ENCODE measurements around the gene TRMT112.
A peak's percentile ranks its signal among the peaks of the same experiment; 100 is the strongest.

The TRMT112 gene

DNA sequence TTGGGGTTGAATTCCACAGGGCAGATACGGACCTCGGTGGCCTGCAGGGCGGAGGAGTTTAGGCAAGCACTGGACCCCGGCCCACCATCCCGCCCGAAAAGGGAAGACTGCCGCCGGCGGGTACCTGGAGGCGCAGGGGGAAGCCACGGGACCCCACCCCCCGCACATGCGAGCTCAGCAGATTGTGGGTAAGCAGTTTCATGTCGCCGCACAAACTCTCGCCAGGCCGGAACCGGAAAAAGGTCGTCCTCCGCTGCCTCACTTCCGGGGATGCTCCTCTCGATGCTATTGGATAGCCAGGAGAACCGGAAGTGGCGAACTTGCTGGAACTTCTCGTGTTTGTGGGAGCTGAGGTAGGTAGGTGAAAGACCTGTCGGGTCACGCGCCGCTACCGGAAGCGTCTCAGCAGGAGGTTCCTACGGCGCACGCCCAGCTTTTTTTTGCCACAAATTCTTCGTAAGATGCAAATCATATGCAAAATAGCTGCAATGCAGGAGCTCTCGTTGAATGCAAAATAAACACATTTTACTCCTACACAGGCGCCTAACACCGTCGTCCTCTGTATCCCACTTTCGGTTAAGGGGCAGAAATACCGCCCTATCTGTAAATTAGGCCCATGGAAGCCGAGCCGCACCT lies at the start of gene TRMT112:
Gene TRMT112 (minus strand): TSS at position 235 of the 636 bp plus-strand sequence. CDS start 33 bp downstream, at position 202.
- peak; percentile 99 for DNase-seq

DNA sequence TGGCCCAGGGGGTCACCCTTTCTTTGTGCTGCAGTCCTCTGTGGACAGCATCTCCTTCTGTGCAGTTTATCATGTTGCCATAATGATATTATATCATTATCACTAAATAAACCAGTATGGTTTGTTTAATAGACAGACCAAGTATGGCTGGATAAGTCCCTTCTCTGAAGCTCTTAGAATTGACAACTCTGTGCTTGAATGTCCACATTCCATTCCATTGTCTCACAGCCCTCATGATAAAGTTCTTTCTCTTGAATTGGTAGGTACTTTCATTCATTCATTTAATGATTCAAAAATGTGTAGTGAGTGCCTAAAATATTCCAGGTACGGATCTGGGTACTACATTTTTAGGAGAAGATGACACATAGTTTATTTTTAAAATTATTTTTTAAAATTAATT lies 49.4 kb upstream of the TRMT112 start:
- no peak for DNase-seq

GRCh38 chr11:64364911-64365310 lies 47.6 kb upstream of the TRMT112 start:
- DNase-seq = no peak

DNA sequence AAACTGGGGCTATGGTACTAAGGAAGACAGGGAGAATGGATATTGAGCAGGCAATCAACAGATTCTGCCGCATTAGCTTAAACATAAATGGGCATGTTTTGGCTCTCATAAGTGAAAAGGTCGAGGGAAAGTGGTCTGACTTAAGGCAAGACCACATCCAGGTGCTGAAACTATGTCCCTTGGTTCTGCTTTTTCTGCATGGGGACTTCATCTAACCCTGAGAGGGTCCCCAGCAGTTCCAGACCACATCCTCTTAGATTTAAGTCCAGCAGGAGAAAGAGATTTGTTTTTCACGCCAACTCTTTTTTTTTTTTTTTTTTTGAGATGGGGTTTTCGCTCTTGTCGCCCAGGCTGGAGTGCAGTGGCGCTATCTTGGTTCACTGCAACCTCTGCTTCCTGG lies 47.1 kb upstream of the TRMT112 start:
- DNase-seq = no peak

DNA sequence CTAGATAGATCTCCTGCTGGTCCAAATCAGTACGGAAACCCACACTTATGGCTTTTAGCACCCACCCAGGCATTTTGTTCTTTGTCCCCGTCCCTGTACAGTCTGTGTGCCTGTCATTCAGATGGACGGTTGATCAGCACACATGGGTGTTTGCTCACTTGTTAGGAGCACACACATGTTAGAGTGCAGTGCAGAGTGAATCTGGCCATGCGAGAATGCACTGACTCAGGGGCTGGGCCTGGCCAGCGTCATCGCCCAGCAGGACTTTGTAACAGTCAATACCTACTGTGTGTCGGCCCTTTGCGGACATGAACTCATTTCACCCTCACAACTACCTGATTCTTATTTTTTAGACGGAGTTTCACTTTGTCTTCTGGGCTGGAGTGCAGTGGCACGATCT lies 45.0 kb upstream of the TRMT112 start:
- DNase-seq = no peak

DNA sequence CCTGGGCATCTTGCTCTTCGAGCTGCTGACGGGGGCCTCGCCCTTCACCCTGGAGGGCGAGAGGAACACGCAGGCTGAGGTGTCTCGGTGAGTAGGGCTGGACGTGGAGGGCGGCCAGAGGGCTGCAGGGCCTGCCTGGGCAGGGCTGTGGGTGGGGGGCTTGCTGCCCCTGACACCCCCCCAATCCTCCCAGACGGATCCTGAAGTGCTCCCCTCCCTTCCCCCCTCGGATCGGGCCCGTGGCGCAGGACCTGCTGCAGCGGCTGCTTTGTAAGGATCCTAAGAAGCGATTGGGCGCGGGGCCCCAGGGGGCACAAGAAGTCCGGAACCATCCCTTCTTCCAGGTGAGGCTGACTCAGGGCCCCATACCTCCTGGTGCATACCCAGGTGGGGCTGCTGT lies 44.3 kb upstream of the TRMT112 start:
- DNase-seq = no peak

- DNase-seq = no peak
Measured at GRCh38 chr11:64360448-64360921, 43.1 kb upstream of the TRMT112 start.

DNA sequence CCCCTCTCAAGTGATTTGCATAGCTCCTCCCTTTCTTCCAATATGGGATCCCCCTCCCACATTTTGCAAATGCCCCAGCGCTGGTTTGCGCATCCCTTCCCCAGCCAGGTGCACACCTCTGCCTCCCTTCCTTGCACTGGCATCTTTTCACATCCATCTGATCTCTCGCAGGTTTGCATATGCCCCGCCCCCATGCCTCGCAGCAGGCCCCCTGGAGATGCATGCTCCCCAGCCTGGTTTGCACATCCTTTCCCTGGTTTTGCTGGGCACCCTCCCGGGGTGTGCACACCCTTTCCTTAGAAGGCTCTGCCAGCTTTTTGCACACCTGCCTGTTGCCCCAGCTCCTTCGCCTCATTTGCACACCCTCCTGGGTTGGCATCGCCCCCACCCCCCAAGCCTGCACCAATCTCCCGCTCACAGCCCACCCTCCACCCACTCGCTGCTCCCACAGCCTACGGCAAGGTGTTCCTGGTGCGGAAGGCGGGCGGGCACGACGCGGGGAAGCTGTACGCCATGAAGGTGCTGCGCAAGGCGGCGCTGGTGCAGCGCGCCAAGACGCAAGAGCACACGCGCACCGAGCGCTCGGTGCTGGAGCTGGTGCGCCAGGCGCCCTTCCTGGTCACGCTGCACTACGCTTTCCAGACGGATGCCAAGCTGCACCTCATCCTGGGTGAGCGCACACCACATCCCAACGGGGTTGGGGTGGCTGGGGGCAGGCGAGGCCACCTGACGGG lies 42.5 kb upstream of the TRMT112 start:
- DNase-seq = peak; percentile 36

GRCh38 chr11:64358907-64359711 lies 41.8 kb upstream of the TRMT112 start, which contains the start of gene RPS6KA4:
Gene RPS6KA4, plus strand, starts transcription at chr11:64359162. Its CDS starts 74 bp downstream, at chr11:64359236.
- peak; percentile 67 for DNase-seq

GRCh38 chr11:64358536-64358906 lies 41.2 kb upstream of the TRMT112 start:
- DNase-seq = no peak

DNA sequence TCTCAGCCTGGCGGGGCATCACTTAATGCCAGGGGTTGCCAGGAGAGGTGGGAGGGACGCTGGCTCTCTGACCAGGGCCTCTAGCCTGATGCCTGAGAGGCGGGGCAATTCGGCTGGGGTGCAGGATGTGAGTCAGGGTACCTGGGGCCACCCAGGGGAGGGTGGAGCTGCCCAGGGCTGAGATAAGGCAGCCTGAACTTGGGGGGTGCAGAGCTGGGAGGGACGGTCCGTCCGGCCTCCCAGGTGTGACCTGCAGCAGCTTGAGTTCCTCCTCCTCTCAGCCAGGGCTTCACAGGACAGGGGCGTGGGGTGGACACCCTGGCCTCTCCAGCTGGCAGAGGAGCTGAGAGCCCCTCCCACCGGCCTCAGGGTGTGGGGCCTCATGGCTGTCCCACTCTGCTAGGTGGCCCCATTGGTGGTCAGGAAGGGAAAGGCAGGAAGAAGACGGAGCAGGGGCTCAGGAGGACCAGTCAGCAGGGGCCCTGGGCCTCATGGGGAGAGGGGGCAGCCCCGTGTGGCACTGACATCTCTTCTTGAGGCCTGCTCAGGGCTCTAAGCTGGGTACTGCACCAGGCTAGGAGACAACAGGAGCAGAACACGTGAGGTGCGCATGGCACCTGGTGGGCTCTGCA lies 40.7 kb upstream of the TRMT112 start:
- peak; percentile 70 for DNase-seq

DNA sequence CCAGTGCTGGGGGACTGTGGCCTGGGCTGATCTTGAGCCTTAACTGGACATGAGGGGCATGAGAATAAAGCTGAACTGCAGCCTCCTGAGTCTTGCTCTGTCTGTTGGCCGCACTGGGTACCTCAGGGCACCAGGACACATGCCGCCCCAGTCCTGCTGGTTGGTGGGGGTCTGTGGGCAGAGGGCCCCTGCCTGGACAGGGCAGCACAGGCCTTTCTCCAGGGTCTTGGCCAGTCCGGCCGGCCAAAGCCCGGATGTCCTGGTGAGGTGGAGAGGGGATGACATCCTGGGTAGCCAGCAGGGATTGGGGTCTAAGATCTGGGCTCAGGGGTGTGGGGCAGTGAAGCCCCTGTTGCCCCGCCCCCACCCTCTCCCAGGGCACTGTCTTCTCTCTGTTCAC lies 40.1 kb upstream of the TRMT112 start:
- DNase-seq = no peak

DNA sequence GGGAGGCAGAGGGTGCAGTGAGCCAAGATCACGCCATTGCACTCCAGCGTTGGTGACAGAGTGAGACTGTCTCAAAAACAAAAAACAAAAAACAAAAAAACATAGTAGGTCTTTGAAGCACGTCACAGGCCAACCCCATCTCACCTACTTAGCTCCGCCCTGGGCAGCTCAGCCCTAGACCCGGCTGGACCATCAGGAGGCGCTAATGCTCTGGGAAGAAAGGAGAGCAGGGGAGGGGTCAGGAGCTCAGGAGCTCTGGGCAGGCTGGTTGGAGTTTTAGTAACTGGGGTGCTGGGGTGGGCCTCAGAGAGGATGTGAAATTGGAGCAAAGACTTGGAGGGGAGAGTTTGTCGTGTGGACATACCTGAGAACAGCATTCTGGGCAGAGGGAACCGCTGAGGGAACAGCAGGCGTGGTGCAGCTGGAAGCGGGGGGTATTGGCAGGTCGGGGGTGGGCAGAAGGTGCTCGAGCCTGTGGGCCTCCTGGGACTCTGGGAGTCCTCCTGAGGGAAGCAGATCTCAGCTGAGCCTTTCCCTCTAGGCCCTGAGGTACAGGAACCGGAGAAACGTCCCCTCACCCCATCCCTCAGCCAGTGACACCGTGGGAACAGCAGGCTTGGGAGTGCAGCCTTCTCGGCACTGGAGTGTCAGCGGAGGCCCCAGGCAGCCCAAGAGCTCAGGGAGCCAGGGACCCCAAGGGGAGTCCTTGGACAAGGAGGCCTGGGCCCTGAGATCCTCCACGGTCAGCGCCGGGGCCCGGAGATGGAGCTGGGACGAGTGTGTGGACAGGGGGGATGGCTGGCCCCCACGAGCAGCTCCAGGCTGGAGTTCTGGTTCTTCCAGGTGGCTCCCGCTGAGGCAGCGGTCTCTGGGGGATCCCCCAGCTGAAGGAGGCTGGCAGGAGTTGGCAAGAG lies 39.4 kb upstream of the TRMT112 start:
- peak; percentile 56 for DNase-seq

DNA sequence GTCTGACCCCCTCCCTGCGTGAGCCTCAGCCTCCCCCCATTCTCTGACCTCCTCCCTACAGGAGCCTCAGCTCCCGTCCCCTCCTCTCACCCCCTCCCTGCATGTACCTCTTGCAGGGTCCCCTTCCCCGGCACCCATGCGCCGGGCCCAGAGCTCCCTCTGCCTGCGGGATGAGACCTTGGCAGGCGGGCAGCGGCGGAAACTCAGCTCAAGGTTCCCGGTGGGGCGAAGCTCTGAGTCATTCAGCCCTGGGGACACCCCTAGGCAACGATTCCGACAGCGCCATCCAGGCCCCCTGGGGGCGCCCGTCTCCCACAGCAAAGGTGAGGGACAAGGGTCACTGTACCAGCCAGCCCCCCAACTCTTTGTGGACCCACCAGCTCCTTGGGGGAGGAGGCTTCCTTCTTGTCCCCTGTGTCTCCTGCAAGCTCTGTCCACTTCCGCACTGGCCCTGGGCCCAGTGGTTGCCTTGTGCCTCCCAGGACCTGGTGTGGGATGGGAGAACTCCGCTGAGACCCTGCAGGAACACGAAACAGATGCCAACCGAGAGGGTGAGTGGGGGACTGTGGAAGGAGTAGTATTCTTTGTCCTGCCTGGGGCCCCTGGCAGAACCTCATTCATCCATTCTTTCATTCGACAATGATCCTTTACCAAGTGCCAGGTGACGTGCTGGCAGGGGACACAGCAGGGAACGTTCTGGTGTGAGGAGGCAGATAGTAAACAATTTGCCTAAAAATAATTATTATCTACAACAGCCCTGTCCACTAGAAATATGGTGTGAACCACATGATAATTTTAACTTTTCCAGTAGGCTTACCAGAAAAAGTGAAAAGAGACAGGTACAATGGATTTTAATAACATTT lies 38.0 kb upstream of the TRMT112 start:
- DNase-seq = peak; percentile 43

DNA sequence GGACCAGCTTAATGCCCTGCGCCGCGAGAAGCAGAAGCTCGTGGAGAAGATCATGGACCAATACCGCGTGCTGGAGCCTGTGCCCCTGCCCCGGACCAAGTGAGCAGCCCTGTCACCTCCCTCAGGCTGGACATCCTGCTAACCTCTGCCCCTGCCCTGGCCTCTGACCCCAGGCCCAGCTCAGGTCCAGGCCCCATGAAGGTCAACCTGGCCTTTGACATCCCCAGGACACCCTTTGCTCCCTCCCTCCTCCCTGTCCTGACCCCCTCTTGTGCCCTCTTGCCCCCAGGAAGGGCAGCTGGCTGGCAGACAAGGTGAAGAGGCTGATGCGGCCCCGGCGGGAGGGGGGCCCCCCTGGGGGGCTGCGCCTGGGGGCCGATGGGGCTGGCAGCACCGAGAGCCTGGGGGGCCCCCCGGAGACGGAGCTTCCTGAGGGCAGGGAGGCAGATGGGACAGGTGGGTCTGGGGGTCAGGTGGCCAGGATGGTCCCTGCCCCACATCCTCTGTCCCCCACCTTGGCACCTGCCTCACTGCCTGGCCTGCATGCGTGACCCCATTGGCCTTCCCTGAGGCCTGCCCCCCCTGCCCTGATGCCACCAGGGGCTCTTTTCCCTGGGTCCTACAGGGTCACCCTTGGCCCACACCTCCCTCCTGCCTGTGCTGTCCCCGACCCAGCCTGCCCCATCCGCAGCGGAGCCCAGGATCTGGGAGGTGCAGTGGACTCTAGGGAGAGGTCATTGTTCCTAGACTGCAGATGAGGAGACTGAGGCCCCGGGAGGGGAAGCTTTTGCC lies 36.6 kb upstream of the TRMT112 start:
- no peak for DNase-seq

DNA sequence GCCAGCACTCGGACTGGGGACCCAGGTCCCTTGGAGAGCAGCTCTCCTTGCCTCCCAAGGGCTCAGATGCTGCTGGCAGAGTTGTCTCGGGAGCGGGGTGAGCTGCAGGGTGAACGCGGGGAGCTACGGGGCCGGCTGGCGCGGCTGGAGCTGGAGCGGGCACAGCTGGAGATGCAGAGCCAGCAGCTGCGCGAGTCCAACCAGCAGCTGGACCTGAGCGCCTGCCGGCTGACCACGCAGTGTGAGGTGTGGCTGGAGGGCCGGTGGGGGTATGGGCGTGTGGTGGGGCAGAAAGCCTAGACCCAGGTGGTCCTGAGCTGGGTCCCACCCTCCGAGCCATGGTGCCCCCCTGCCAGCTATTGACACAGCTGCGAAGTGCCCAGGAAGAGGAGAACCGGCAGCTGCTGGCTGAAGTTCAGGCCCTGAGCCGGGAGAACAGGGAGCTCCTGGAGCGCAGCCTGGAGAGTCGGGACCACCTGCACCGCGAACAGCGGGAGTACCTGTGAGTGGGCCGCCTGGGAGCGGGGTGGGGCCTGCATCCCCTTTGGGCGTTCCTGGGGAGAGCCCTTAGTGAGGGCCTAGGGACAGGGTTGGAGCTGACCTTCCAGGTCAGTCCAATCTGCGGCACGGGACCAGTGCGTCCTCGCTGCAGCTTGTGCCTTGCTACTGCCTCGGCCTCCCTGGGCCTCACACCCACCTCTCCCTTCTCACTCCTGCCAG lies 35.8 kb upstream of the TRMT112 start:
- no peak for DNase-seq

DNA sequence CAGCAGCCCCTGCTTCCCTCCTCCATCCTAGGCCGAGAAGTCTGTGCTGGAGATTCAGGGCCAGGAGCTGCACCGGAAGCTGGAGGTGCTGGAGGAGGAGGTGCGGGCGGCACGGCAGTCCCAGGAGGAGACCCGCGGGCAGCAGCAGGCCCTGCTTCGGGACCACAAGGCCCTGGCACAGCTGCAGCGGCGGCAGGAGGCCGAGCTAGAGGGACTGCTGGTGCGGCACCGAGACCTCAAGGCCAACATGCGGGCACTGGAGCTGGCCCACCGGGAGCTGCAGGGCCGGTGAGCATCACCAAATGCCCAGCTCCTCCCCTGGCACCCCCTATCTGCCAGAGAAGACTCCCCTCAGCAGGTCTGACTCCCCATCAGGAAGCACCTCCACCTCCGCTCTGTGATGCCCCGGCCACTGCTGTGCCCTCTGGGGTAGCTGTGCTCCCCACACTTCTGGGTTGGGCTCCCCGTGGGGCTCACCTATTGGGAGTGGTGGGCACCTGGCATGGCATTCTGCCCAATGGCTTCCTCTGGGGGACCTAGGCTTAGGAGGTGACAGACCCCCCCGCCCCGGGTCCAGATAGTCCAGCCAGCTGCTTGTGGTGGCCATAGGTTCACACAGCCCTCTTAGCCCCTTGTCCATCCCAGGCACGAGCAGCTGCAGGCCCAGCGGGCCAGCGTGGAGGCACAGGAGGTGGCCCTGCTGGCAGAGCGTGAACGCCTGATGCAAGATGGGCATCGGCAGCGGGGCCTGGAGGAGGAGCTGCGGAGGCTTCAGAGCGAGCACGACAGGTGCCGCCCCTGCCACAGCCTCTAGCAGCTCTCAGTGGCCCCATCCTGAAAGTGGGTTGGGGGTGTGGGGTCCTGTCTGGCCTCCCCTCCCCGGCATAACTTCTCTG lies 35.0 kb upstream of the TRMT112 start:
- DNase-seq = no peak

- DNase-seq = no peak
Measured at GRCh38 chr11:64351136-64351631, 33.8 kb upstream of the TRMT112 start.
